Thyroid gland (tissue), 4 donors: ENCODE results near the gene TM9SF3.

Experiments used
- CTCF ChIP-seq, 6 experiments: fragments of 200-600 bp in 3 of 6; fragments of 450-650 bp in 3 of 6; sonication (generic) in 3 of 6; IDR thresholded peaks; one replicate each; pipeline ENCODE4 v1.5.1; 2016 to 2019; ENCODE audit warnings: antibody characterized with exemption in 6 of 6, mild to moderate bottlenecking in 2 of 6, inconsistent platforms in 1 of 6, moderate library complexity in 1 of 6
- POLR2A ChIP-seq, 2 donors: fragments of 450-650 bp; IDR thresholded peaks; one replicate each; pipeline ENCODE4 v1.6.1; 2017; ENCODE audit warnings: antibody characterized with exemption in 2 of 2, mild to moderate bottlenecking in 2 of 2, moderate library complexity in 1 of 2

- TF ChIP-seq POLR2A (IDR thresholded peaks at IDR 0.05) (no peak), CTCF (IDR thresholded peaks at IDR 0.05) (no peak)
Observed at GRCh38 chr10:96606216-96606615, 19.4 kb upstream of the TM9SF3 start.
